ENCODE results near the gene CLIC1.

DNA sequence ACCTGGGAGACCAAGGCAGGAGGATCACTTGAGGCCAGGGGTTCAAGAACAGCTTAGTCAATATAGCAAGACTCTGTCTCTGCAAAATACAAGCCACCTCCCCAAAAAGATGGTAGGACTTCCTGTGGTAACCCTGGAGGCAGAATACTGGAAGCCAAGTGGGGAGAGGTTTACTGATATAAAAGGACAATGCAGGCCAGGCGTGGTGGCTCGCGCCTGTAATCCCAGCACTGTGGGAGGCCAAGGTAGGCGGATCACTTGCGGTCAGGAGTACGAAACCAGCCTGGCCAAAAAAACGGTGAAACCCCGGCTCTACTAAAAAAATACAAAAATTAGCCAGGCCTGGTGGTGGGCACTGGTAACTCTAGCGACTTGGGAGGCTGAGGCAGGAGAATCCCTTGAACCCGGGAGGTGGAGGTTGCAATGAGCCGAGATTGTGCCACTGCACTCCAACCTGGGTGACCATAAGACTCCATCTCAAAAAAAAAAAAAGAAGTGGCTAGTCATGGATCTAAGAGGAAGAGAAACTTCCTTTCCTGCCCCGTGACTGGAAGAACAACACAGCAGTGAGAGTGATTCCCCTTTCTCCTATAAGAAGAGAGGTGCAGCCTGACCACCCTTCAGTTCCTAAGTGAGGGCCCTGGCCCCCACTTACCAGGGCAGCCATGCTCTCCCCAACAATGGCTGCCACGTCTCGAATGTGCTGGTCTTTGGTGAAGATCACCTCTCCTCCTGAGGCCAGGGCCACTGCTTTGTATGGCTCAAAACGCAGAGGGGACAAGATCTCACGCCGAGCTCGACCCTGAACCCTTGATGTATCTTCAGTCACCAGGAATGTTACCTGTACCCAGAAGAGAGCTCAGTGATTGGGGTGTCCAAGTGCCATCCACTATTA lies 32.3 kb upstream of the CLIC1 start:
- TF ChIP-seq POLR2AphosphoS5 (IDR thresholded peaks at IDR 0.05; ENCODE audit: low read depth, low read length) (no peak), SIN3A (IDR thresholded peaks at IDR 0.05; ENCODE audit: borderline replicate concordance, insufficient read depth, low read length) (no peak)
- TF ChIP-seq, protein P1, sequence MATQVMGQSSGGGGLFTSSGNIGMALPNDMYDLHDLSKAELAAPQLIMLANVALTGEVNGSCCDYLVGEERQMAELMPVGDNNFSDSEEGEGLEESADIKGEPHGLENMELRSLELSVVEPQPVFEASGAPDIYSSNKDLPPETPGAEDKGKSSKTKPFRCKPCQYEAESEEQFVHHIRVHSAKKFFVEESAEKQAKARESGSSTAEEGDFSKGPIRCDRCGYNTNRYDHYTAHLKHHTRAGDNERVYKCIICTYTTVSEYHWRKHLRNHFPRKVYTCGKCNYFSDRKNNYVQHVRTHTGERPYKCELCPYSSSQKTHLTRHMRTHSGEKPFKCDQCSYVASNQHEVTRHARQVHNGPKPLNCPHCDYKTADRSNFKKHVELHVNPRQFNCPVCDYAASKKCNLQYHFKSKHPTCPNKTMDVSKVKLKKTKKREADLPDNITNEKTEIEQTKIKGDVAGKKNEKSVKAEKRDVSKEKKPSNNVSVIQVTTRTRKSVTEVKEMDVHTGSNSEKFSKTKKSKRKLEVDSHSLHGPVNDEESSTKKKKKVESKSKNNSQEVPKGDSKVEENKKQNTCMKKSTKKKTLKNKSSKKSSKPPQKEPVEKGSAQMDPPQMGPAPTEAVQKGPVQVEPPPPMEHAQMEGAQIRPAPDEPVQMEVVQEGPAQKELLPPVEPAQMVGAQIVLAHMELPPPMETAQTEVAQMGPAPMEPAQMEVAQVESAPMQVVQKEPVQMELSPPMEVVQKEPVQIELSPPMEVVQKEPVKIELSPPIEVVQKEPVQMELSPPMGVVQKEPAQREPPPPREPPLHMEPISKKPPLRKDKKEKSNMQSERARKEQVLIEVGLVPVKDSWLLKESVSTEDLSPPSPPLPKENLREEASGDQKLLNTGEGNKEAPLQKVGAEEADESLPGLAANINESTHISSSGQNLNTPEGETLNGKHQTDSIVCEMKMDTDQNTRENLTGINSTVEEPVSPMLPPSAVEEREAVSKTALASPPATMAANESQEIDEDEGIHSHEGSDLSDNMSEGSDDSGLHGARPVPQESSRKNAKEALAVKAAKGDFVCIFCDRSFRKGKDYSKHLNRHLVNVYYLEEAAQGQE (IDR thresholded peaks at IDR 0.05; ENCODE audit: insufficient read depth in 1 of 2, low read depth in 2 of 2, low read length in 2 of 2): no peak
